DOHH2 (cell line): ENCODE results near the gene SLC39A11.

Experiments
- CTCF ChIP-seq: fragments of 200-600 bp; sonication (generic); IDR thresholded peaks from one replicate; pipeline ENCODE4 v1.5.1; 2014; ENCODE audit warnings: antibody characterized with exemption, mild to moderate bottlenecking, low read depth, low read length; ENCODE audit not compliant: poor library complexity, severe bottlenecking
- EZH2phosphoT487 ChIP-seq: fragments of 200-600 bp; sonication (generic); IDR thresholded peaks from 2 replicates; pipeline ENCODE4 v1.6.1; 2017; ENCODE audit warnings: borderline replicate concordance, mild to moderate bottlenecking, antibody characterized with exemption, low read length, moderate library complexity, mixed read lengths

GRCh38 chr17:72978593-72979218, 113.8 kb downstream of the SLC39A11 start:
- TF ChIP-seq CTCF, result no peak
- TF ChIP-seq EZH2phosphoT487, result no peak
